Skeletal muscle tissue (tissue), 4 donors: ENCODE measurements around the gene BACH2. TPM values are rescaled to one million over a fixed set of nuclear protein-coding genes. Genes with fewer than 3 reads are reported as not detected.
A peak's percentile ranks its signal among the peaks of the same experiment; 100 is the strongest.

Experiments used
- H3K27ac ChIP-seq: one replicate; pipeline ENCODE4 v1.7.0; 2013; ENCODE audit warnings: mild to moderate bottlenecking, low read depth, low read length, inconsistent platforms
- H3K27me3 ChIP-seq, 3 donors: one replicate each; pipeline ENCODE4 v1.7.0; 2013; ENCODE audit warnings: low read length in 3 of 3; ENCODE audit not compliant: control insufficient read depth in 3 of 3, insufficient read depth in 3 of 3
- H3K36me3 ChIP-seq, 3 donors: one replicate each; pipeline ENCODE4 v1.7.0; 2013; ENCODE audit warnings: low read length in 3 of 3; ENCODE audit not compliant: control insufficient read depth in 3 of 3, insufficient read depth in 3 of 3
- H3K4me1 ChIP-seq, 3 donors: one replicate each; pipeline ENCODE4 v1.7.0; 2013; ENCODE audit warnings: low read length in 3 of 3, mild to moderate bottlenecking in 3 of 3; ENCODE audit not compliant: control insufficient read depth in 3 of 3, insufficient read depth in 3 of 3
- H3K4me3 ChIP-seq, 3 donors: one replicate each; pipeline ENCODE4 v1.7.0; 2013; ENCODE audit warnings: low read length in 3 of 3
- H3K9ac ChIP-seq, 3 donors: one replicate each; pipeline ENCODE4 v1.7.0; 2013; ENCODE audit warnings: low read length in 3 of 3, mild to moderate bottlenecking in 3 of 3, moderate library complexity in 2 of 3, low read depth in 1 of 3
- H3K9me3 ChIP-seq, 3 donors: one replicate each; pipeline ENCODE4 v1.7.0; 2013; ENCODE audit warnings: low read length in 3 of 3; ENCODE audit not compliant: control insufficient read depth in 3 of 3
- total RNA-seq: library from RNA; depleted of rRNA; stranded (reverse); fragments of >200 nt; gene quantifications from one replicate; pipeline ENCODE4 v1.2.3, GENCODE V29; 2014
- donor health status: Osteomylitis.

The BACH2 gene
- total RNA-seq, 1 donor from 2014 or later, result 3.7 TPM

- Histone ChIP-seq H3K9ac (no peak overlapping the region), H3K4me1 (no peaks in the 10 kb centered on the region), H3K27ac (no peak overlapping the region), H3K9me3 (no peaks in the 10 kb centered on the region), H3K36me3 (no peaks in the 10 kb centered on the region), H3K4me3 (no peak overlapping the region), H3K27me3 (no peaks in the 10 kb centered on the region)
Observed at GRCh38 chr6:90110971-90111370, 185.7 kb downstream of the BACH2 start.

- no peak overlapping the region for H3K9ac ChIP-seq
- no peak overlapping the region for H3K27ac ChIP-seq
- H3K4me1 ChIP-seq, result peaks cover 0 to 5% (median 0%) of the 10 kb centered on the region in 3 donors
- H3K9me3 ChIP-seq, result no peaks in the 10 kb centered on the region
- no peaks in the 10 kb centered on the region for H3K36me3 ChIP-seq
- no peaks in the 10 kb centered on the region for H3K27me3 ChIP-seq
- no peak overlapping the region for H3K4me3 ChIP-seq
Observed at GRCh38 chr6:90109141-90109540, 187.5 kb downstream of the BACH2 start.

- no peaks in the 10 kb centered on the region for H3K36me3 ChIP-seq
- no peaks in the 10 kb centered on the region for H3K27me3 ChIP-seq
- no peak overlapping the region for H3K27ac ChIP-seq
- no peaks in the 10 kb centered on the region for H3K9me3 ChIP-seq
- H3K4me3 ChIP-seq, result no peak overlapping the region
- H3K9ac ChIP-seq, result no peak overlapping the region
- peaks cover 0 to 8% (median 2%) of the 10 kb centered on the region in 3 donors for H3K4me1 ChIP-seq
Observed at GRCh38 chr6:90107771-90108282, 188.8 kb downstream of the BACH2 start.

GRCh38 chr6:90107371-90107770 is 189.3 kb downstream of the BACH2 start:
- Histone ChIP-seq H3K36me3 (no peaks in the 10 kb centered on the region), H3K9me3 (no peaks in the 10 kb centered on the region), H3K27me3 (no peaks in the 10 kb centered on the region), H3K27ac (no peak overlapping the region), H3K9ac (no peak overlapping the region), H3K4me1 (peaks cover 0 to 8% (median 2%) of the 10 kb centered on the region in 3 donors), H3K4me3 (no peak overlapping the region)

DNA sequence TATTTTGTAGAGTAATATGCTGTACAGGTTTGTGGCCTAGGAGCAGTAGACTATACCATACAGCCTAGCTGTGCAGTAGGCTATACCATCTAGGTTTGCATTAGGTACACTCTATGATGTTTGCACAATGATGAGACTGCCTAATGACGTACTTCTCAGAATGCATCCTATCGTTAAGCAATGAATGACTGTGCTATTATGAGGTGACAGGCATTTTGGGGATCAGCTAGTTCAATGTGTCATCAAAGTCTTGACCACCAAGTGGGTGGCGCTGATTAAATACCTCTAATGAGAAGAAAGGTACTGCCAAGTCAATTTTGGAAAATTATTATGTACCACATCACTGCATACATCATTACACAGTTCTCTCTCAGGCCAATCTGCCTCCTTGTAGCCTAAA is 190.2 kb downstream of the BACH2 start:
- no peak overlapping the region for H3K27ac ChIP-seq
- H3K9ac ChIP-seq, result no peak overlapping the region
- H3K4me3 ChIP-seq, result no peak overlapping the region
- no peaks in the 10 kb centered on the region for H3K9me3 ChIP-seq
- peaks cover 0 to 8% (median 2%) of the 10 kb centered on the region in 3 donors for H3K4me1 ChIP-seq
- H3K36me3 ChIP-seq, result no peaks in the 10 kb centered on the region
- H3K27me3 ChIP-seq, result no peaks in the 10 kb centered on the region

- H3K4me3 ChIP-seq, result no peak overlapping the region
- H3K9me3 ChIP-seq, result no peaks in the 10 kb centered on the region
- no peak overlapping the region for H3K9ac ChIP-seq
- peaks cover 0 to 8% (median 2%) of the 10 kb centered on the region in 3 donors for H3K4me1 ChIP-seq
- H3K27me3 ChIP-seq, result no peaks in the 10 kb centered on the region
- no peak overlapping the region for H3K27ac ChIP-seq
- H3K36me3 ChIP-seq, result no peaks in the 10 kb centered on the region
Observed at GRCh38 chr6:90105506-90106170, 191.0 kb downstream of the BACH2 start.

- Histone ChIP-seq H3K9ac (no peak overlapping the region), H3K4me1 (peaks cover 3 to 11% (median 4%) of the 10 kb centered on the region in 3 donors), H3K27ac (no peak overlapping the region), H3K4me3 (no peak overlapping the region), H3K9me3 (no peaks in the 10 kb centered on the region), H3K27me3 (no peaks in the 10 kb centered on the region), H3K36me3 (no peaks in the 10 kb centered on the region)
Observed at GRCh38 chr6:90103056-90103800, 193.4 kb downstream of the BACH2 start.

- Histone ChIP-seq H3K27ac (no peak overlapping the region), H3K36me3 (no peaks in the 10 kb centered on the region), H3K9ac (no peak overlapping the region), H3K9me3 (no peaks in the 10 kb centered on the region), H3K4me3 (no peak overlapping the region), H3K4me1 (peaks cover 16 to 27% (median 18%) of the 10 kb centered on the region in 3 donors), H3K27me3 (no peaks in the 10 kb centered on the region)
Observed at GRCh38 chr6:90101403-90101802, 195.2 kb downstream of the BACH2 start.

DNA sequence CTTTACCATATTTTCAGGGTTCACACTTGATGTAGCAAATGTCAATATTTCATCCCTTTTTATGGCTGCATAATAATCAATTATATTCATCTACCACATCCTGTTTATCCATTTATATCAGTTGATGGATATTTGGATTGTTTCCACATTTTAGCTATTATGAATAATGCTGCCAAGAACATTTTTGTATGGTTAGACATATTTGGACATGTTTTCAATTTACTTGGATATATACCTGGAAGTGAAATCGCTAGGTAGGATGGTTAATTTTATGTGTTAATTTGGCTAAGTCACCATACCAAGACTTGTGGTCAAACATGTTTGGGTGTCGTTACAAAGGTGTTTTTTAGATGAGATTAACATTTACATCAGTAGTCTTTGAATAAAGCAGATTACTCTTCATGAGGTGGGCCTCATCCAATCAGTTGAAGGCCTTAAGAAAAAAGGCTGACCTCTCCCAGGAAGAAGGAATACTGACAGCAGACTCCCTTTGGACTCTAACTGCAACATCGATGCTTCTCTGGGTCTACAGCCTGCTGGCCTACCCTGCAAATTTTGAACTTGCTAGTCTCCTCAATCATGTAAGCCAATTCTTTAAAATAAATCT is 196.5 kb downstream of the BACH2 start:
- Histone ChIP-seq H3K36me3 (no peaks in the 10 kb centered on the region), H3K9me3 (no peaks in the 10 kb centered on the region), H3K27ac (no peak overlapping the region), H3K9ac (no peak overlapping the region), H3K27me3 (no peaks in the 10 kb centered on the region), H3K4me1 (peaks cover 16 to 35% (median 29%) of the 10 kb centered on the region in 3 donors), H3K4me3 (no peak overlapping the region)

- Histone ChIP-seq H3K36me3 (no peaks in the 10 kb centered on the region), H3K27me3 (no peaks in the 10 kb centered on the region), H3K27ac (peak overlapping the region; percentile 73), H3K9me3 (no peaks in the 10 kb centered on the region), H3K4me3 (no peak overlapping the region), H3K4me1 (peaks cover 16 to 31% (median 29%) of the 10 kb centered on the region in 3 donors), H3K9ac (peak overlapping the region in 1 of 3 donors; percentile 26)
Observed at GRCh38 chr6:90098627-90099026, 198.0 kb downstream of the BACH2 start.
